NCI-H2081 treated with DMSO at 0.1 percent for 48 hours (cell line): Measurements from ENCODE around the gene WWOX.

Experiments
- DNase-seq: peaks from one replicate; lab custom pipeline; 2025; lab: John Stamatoyannopoulos, UW

WWOX gene

DNA sequence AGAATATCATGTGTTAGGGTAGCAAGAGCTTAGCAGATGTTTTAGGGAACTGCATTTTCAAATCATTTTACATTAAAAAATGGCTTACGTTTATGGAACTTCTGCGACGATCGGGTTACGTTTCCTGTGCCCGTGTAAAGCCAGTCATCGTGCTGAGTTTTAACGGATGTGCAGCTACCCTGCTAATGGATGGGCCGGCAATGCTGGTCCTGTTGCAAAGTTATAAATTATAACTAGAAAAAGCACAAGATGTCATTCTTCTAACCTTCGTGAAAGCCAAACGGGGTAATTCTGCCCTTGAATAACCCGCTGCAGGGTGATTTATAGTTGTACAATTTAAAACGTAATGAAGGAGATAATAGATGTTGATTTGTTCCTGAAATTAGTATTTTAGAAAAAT lies 339.2 kb downstream of the WWOX start:
- DNase-seq: no peak

DNA sequence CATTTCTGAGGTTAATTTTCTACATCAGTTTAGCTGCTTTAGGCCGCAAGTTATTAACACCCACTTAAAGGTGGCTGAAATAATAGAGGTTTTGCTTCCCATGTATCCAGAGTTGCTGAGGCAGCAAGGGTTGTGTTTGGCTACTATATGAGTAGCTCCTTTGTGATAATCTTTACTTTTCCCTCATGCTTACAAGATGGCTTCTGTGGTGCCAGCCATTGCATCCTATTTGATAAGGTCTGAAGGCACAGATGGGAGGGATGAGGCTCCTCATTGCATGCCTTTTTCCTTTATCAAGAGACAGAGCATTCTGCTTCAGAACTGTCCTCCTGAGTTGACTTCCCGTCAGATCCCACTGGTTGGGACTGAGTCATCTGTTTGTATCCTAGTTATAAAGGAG lies 340.2 kb downstream of the WWOX start:
- no peak for DNase-seq

DNA sequence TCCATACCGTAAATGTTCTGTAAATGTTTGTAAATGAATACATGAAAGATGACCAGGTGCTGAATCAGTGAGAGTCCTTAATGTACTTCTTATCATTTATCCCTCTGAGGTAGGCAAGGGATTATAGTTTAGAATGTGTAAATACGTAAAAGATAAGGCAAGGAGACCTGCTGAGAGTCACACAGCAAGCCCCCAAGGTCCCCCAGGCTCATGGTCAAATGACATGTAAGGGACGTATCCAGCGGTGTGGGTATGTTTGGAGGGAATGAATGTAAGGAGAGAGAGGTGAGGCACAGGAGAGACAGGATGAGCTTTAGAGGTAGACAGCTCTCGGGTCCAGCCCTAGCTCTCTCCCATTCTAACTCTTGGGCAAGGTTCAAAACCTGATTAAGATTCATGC lies 341.8 kb downstream of the WWOX start:
- DNase-seq: no peak

DNA sequence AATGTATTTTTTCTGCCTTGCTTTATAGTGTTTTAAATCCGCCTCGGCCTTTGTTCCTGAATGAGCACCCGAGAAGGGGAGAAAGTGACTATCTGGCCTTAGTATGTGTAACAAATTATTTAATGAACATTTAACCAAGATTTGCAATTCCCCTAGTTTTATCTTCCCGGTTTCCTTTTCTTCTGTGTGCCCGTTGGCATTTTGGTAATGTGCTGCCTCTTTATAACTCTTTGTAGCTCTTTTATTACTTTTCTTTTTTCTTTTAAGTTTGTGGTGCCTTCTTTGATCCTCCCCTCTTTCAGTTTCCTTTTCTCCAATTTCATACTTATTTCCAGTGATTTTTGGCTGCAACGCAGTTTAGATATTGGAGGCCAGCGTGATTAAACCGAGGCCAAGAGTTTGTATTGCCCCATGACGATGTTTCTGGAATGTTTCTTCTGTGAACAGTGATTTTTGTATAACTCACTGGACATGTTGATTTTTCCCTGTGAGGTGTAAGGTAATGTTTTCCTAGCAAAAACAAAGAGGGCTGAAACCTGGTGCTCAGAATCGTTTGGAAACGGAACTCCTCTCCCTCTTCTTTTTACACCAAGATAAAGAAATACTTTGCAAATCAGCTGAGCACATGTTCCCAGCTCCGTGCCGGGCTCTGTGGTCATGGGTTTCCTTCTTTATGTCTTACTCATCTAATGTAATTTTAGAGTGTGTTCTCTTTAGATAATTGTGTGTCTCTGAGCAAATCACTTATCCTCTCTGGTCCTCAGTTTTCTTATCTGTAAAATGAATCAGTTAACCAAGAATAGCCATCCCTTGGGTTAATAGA lies 344.3 kb downstream of the WWOX start:
- no peak for DNase-seq

DNA sequence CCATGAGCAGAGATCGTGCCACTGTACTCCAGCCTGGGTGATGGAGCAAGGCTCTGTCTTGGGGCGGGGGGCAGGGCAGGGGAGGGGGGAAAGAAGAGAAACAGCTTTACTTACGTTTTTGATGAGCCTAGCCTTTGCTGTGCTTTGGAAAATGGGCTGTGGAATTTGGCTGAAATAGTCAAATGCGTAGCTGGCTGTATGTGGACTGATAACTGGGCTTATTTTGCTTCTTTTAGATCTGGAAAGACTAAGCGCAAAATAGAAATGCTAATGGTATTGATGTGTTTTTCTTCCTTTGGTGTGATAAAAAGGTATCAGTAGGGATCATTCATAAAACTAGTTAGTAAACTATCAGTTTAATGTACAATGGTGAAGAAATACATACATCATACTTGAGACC lies 346.4 kb downstream of the WWOX start:
- no peak for DNase-seq

DNA sequence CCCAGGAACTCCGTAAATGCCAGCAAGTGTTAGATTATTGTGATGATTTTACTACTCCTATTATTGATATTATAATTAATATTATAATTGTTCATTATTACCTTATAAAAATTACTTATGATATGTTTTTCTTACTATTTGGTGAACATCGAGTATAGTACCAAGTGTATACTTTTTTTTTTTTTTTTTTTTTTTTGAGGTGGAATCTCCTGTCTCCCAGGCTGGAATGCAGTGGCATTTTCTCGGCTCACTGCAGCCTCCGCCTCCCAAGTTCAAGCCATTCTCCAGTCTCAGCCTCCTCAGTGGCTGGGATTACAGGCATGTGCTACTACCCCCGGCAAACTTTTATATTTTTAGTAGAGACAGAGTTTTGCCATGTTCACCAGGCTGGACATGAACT lies 347.0 kb downstream of the WWOX start:
- no peak for DNase-seq

DNA sequence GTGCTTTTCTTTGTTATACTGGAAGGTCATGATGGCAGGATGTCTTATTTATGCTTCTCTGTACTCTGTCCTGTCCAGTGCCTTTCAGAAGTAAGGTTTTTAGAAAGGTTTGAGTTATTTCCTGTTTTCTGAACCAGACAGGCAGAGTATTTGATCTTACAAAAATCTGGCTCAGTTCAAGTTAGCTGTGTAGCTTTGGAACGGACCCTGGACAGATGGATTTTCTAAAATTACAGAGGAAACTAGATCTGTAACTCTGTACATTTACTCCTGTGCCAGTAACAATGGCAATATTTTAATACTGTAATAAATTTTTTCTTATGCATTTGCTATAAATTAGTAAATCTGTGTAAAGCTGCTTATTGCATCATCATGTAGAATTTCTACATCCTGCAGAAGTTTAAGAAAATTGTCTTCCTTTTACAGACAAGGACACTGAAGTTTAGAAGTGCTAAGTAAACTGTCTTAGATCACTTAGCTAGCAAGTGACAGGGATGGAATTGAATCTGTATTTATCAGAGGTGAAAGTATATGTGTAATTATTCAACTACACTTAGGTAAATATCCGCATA lies 347.6 kb downstream of the WWOX start:
- no peak for DNase-seq

DNA sequence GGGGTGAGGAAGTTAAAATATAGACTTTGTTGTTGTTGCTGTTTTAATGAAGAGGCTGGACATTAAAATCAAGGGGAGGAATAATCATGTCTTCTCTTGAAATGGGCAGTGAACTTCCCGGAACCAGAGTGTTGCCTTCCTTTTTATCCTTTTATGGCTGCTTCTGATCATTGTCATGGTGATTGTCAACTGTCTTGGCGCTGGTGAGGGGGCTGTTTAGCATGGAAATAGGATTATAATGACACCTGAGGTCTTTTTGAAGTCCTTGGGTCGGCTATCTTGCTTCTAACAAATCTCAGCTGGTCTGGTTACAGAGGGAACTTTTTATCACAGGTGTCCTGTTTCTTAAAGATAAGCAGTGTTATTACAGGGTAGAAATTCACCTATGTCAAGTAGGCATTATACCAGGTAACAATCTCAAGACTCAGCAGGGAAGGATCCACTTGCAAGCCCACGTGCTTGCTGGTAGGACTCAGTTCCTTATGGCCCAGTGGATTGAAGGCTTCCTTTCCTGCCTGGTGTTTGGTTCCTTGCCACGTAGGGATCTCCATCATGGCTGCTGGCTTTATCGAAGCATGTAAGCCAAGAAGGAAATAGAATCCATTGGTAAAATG lies 349.3 kb downstream of the WWOX start:
- no peak for DNase-seq

DNA sequence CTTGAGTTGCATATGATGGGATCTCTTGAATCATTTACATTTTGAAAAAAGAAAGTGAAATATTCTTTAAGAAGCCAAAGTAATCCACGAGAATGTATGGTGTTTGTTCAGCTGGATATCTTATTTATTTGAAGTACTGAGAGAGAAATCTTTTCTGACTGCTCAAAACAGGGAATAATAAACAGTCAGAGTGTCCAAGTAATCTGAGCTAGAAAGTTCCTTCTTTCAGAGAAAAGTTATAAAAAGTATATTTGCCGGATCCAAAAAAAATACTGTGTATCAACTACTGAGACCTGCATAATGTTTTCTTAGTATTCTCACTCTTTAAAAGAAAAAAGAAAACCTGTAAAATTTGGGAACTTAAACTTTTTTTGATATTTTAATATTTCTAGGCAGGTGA lies 350.8 kb downstream of the WWOX start:
- DNase-seq: no peak

DNA sequence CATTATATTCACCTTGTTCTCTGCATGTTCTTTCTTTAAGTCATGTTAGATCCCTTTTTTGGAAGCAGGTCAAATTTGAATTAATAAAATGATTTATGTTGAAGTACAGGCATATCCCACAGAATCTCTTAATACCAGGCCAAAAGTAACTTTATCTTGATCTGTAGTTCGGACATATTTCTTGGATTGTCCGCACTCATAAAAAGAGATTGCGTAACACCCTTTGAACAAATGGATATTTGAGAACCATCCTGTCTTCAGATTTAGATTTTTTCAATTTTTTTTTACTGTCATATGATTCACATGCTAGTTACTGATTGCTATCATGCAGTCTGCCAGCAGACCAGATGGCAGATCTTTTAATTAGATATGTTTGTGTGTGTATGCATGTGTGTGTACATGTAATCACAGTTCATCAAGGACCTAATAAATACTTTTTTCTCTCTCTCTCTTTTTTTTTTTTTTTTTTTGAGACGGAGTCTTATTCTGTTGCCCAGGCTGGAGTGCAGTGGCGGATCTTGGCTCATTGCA lies 352.6 kb downstream of the WWOX start:
- DNase-seq: no peak

DNA sequence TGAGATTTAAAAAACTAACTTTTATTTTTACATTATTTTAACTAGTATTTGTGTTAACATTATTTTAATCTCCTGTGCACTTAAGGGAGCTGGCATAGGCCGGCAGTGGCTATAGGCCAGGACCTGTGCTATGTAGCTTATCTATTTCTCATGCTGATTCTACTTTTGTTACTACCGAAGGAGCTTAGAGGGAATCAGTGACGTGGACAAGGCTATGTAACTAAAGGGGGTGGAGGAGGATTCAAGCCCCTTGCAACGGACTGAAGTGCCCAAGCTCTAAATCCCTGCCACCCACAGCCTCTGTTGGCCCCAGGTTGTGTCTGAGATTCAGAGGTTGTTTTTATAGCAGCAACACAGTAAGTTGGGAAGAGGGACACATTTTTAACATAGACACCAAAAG lies 356.4 kb downstream of the WWOX start:
- no peak for DNase-seq

DNA sequence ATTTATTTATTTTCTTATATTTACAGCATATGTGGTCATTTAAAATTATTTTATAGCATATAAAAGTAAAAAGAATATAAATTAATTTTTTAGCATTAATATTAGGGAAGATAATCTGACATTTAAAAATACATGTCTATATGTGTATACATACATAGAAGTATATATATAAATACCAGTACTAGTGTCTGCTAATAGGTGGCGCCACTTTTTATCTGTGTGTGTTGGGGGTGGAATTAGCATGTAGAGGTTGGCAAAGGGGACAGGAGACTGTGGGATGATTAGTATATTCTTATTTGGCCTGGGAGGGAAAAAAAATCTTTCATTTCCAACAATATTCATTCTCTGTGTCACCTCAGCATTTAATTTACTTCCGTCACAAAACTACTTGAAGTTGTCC lies 359.1 kb downstream of the WWOX start:
- DNase-seq: no peak

DNA sequence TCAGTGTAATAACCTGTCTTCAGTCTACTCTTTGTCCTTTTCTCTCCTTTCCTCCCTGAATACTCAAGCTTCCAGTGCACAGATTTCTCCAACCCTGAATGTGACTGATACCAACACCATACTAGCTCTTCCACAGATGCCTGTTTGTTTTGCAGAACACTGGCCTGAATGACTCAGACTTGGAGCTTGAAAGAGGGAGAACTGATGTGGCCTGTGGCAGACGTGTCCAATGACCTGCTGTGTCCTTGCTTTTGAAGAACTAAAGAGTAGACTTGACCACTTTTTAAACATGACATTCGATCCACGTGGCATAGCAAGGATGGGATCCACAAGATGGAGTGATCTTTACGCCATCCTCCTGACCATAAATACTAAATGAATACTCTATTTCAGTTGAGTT lies 361.0 kb downstream of the WWOX start:
- DNase-seq: no peak

DNA sequence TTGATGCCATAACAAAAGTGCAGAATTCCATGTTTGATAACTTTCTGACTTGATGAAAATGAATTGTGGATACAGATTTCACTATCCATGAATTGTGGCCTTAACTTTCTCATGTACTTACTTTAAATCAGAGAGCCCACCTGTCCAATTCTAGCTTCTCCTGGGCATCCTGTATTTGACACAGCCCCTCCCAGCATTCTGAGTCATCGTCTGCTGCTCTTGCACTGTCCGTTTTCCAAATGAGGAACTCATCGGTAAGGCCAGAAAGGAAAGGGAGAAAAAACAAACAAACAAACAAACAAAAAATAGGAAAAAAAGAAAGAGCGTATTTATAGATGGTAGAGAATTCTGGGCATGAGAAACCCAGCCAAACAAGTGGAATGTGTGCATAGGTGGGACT lies 361.6 kb downstream of the WWOX start:
- no peak for DNase-seq

DNA sequence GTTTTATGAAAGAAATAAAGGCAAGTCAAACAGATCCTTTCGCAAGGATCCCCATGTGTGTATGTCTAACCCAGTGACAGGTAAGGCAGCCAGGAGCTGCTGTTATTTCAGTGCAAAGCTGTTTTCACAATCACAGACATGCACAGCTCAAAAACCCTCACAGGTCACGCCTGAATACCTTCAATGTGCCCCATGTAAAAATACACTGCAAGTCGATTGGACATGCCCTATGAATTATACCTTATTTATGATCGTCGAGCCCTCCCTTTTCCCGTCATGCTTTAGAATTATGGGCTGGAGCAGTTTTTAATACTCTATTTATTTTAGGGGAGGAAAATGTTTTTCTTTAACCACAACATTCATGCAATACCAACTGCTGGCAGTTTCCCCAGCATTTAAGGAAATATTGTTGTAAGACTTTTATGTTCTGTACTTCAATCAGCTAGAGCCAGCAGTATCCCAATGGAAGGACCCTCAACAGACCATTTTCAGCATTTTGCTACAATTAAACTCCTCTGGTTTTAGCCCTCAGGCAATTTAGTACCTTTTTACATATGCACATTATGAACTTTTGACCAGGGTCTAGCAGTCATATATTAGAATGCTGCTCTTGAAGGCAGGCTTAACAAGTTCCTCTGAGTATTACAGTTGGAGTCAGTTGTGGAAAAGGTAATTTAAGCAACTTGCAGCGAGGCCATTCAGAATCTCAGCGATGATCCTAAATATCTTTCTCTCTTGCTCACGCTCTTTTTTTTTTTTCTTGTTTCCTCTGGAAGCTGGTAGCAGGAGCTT lies 362.2 kb downstream of the WWOX start:
- DNase-seq: no peak

DNA sequence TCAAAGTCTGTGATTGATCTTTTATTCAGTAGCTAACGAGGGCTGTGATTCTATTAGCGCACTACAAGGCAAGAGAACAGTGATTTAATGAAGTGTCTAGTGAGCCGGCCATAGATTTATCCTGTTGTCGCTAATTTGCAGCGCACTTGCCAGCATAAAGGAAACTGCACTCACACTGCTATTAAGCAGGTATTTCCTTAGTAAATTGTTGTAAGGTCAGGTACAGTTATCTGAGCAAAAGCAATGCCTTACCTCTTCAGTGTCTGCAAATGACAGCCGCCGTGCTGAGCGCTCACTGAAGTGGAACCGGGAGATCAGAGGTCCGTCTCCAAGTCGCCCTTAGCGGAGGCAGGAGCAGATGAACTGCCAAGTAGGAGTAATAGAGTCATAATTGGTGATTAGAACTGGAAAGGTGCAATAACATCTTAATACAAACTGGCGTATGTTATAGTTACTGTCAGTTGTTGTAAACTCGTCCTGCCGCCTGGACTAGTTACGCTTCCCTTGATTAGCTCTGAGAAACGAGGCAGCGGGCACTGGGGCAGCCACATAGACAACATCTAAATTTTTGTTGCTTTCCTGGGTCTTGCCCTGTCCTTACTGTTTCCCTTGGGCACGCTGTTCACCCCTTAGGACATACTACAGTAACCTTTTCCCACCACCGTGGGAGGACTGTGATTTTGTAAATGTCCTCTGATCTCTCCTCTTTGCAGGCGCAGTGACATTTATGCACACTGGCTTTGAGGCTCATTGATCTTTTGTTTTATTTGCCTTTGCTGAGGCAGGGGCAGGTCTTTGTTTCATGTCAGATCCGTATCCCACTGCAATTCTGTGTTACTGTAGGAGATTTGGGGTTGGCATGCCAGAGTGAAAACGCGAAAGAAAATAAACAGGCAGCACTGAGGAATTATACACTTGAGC lies 363.1 kb downstream of the WWOX start:
- DNase-seq: no peak

DNA sequence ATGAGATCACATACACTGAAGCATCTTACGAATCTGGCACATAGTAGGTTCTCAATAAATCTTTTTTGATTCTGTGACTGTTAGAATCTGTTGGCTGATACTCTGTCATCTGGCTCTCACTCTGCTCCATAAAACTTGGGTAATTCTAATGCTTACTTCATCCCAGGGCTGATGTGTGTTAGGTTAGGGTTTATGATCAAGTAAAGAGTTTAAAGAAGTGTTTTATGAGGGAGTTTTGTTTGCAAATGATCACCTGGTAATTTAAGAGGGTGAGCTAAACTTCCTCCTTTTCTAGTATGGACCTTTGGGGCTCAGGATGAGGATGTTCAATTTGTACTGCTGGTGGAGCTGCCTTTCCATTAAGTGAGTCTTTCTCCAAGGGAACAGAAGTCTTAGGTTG lies 364.1 kb downstream of the WWOX start:
- DNase-seq: no peak

DNA sequence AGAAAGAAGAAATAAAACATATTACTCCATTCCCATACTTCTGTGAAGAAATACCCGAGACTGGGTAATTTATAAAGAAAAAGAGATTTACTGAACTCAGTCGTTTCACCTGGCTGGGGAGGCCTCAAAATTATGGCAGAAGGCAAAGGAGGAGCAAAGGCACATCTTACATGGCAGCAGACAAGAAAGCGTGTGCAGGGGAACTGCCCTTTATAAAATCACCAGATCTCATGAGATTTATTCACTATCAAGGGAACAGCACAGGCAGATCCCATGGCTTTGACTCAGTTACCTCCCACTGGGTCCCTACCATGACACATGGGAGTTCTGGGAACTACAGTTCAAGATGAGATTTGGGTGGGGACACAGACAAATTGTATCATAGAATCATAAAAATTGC lies 365.4 kb downstream of the WWOX start:
- no peak for DNase-seq

DNA sequence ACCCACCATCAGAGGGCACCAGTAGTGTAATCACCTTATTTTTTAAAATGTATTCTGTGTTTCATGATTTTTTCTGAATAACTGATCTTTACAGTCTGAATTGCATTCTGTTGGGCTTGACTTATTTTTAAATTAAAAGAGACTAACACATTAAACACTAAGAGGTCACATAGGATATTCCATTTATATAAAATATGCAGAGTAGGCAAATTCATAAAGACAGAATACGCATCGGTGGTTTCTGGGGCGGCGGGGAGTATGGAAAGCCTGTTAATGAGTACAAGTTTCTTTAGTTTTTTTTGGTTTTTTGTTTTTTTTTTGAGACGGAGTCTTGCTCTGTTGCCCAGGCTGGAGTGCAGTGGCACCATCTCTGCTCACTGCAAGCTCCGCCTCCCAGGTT lies 366.3 kb downstream of the WWOX start:
- no peak for DNase-seq

DNA sequence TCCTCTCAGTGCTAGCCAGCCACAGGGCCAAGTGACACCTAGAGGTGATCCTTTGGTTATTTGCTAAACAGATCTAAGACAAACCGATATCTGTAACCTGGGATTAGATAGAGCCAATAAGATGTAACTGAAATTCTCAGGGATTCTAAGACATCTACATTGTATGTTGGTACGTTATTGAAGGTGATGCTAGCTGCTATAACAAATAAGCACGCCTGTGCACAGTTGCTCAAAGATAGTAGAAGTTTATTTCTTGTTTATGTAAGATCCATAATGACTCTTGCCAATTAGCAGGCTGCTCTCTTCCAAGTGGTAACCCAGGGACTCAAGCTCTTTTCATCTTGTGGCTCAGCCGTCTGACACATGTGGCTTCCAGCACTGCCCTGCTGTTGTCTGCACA lies 370.3 kb downstream of the WWOX start:
- DNase-seq: no peak

DNA sequence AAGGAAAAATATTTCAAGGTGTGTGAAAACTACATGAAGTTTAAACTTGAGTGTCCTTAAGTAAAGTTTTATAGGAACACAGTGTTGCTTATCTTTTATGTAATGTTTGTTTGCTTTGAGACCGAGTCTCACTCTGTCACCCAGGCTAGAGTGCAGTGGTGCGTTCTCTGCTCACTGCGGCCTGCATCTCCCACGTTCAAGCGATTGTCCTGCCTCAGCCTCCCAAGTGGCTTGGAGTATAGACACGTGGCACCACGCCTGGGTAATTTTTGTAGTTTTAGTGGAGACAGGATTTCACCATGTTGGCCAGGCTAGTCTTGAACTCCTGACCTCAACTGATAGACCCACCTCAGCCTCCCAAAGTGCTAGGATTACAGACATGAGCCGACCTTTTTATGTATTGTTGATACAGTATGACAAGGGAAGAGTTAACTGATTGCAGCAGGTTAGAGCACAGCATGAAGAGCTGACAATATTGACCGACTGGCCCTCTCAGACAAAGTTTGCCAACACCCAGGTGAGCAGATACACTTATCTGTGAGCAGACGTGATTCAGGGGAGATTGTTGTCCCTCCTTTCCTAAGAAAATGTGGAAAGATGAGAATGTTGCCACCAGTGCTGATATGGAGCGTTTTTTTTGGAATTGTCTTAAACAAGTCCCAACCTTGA lies 373.7 kb downstream of the WWOX start:
- no peak for DNase-seq
